Thyroid gland (tissue), 4 donors: Measurements from ENCODE around the gene TROAP.

Experiments used
- POLR2A ChIP-seq, 2 donors: fragments of 450-650 bp; IDR thresholded peaks; one replicate each; pipeline ENCODE4 v1.6.1; 2017; ENCODE audit warnings: antibody characterized with exemption in 2 of 2, mild to moderate bottlenecking in 2 of 2, moderate library complexity in 1 of 2
- TF ChIP-seq, protein P1 (sequence below), 6 experiments: fragments of 200-600 bp in 3 of 6; fragments of 450-650 bp in 3 of 6; sonication (generic) in 3 of 6; IDR thresholded peaks; one replicate each; pipeline ENCODE4 v1.5.1; 2016 to 2019; ENCODE audit warnings: antibody characterized with exemption in 6 of 6, mild to moderate bottlenecking in 2 of 6, inconsistent platforms in 1 of 6, moderate library complexity in 1 of 6

DNA sequence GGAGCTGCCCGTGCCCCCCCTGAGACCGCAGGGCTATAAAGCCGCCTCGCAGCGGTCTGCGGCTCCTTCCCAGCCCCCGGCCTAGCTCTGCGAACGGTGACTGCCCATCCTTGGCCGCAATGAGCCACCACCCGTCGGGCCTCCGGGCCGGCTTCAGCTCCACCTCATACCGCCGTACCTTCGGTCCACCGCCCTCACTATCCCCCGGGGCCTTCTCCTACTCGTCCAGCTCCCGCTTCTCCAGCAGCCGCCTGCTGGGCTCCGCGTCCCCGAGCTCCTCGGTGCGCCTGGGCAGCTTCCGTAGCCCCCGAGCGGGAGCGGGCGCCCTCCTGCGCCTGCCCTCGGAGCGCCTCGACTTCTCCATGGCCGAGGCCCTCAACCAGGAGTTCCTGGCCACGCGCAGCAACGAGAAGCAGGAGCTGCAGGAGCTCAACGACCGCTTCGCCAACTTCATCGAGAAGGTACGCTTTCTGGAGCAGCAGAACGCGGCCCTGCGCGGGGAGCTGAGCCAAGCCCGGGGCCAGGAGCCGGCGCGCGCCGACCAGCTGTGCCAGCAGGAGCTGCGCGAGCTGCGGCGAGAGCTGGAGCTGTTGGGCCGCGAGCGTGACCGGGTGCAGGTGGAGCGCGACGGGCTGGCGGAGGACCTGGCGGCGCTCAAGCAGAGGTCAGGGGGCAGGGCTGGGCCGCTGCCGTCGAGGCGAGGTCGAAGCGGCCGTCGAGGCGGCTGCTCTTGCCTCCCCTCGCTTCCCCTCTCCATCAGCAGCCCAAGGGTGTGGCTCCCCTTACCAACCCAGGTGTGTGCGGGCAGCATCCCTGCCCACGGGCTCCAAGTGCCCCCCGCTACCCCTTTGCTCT is 27.7 kb upstream of the TROAP start, which contains the start of gene PRPH:
- TF ChIP-seq, protein P1, sequence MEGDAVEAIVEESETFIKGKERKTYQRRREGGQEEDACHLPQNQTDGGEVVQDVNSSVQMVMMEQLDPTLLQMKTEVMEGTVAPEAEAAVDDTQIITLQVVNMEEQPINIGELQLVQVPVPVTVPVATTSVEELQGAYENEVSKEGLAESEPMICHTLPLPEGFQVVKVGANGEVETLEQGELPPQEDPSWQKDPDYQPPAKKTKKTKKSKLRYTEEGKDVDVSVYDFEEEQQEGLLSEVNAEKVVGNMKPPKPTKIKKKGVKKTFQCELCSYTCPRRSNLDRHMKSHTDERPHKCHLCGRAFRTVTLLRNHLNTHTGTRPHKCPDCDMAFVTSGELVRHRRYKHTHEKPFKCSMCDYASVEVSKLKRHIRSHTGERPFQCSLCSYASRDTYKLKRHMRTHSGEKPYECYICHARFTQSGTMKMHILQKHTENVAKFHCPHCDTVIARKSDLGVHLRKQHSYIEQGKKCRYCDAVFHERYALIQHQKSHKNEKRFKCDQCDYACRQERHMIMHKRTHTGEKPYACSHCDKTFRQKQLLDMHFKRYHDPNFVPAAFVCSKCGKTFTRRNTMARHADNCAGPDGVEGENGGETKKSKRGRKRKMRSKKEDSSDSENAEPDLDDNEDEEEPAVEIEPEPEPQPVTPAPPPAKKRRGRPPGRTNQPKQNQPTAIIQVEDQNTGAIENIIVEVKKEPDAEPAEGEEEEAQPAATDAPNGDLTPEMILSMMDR (IDR thresholded peaks at IDR 0.05) = peak in 1 of 6 experiments; percentile 4
- TF ChIP-seq POLR2A (IDR thresholded peaks at IDR 0.05) = no peak
